ENCODE data around the gene SLC9A5. TPM values are rescaled to one million over a fixed set of nuclear protein-coding genes. Genes with fewer than 3 reads are reported as not detected.
A peak's percentile ranks its signal among the peaks of the same experiment; 100 is the strongest.

Gene SLC9A5
- total RNA-seq, 1 donor from 2014 or later: 13.5 TPM

GRCh38 chr16:67263201-67263600 lies 14.4 kb downstream of the SLC9A5 start:
- Histone ChIP-seq H3K27me3 (no peaks in the 10 kb centered on the region), H3K9me3 (no peaks in the 10 kb centered on the region), H3K27ac (no peak overlapping the region), H3K36me3 (no peaks in the 10 kb centered on the region), H3K4me3 (no peak overlapping the region), H3K4me1 (no peaks in the 10 kb centered on the region)
- intact Hi-C loops (cut with DNase I): no loop called here
- TF ChIP-seq CTCF (IDR thresholded peaks at IDR 0.05): no peak
- no peak for DNase-seq (ENCODE audit: low spot score in 2 of 2)

DNA sequence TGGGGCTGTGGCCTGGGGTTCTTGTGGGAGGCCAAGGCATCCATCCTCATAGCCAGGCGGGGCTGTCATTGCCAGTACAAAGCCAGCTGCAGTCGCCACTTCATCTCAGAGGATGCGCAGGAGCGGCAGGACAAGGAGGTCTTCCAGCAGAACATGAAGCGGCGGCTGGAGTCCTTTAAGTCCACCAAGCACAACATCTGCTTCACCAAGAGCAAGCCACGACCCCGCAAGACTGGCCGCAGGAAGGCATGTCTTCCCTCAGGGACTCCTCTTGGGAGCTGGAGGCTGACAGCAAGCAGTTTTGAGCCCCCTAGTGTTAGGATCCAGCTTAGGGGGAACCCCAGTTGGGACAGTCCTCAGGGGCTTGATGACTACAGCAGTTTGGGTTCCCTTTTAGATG lies 15.5 kb downstream of the SLC9A5 start:
- TF ChIP-seq CTCF (IDR thresholded peaks at IDR 0.05): no peak
- no peak overlapping the region for H3K4me3 ChIP-seq
- H3K4me1 ChIP-seq: no peaks in the 10 kb centered on the region
- no peaks in the 10 kb centered on the region for H3K27me3 ChIP-seq
- H3K9me3 ChIP-seq: no peaks in the 10 kb centered on the region
- H3K27ac ChIP-seq: no peak overlapping the region
- no peaks in the 10 kb centered on the region for H3K36me3 ChIP-seq
- DNase-seq (ENCODE audit: low spot score in 2 of 2): no peak
- intact Hi-C loops (cut with DNase I): no loop called here

DNA sequence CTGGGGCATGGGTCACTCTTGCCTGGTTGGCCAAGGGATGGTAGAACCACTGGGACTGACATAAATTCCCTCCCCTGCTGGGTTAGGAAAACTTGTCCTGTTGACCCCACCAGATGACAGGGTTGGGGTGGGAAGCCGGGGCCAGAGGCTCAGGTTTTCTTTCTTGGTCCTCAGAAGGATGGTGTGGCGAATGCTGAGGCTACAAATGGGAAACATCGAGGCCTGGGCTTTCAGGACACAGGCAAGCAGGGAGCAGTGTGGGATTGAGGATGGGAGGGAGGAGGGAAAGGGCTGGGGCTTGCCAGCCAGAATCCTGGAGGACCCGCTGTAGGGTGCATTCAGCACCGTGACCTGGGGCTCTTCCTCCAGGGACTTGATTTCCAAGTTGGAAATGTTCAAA lies 16.1 kb downstream of the SLC9A5 start:
- no peaks in the 10 kb centered on the region for H3K36me3 ChIP-seq
- H3K27me3 ChIP-seq: no peaks in the 10 kb centered on the region
- no peaks in the 10 kb centered on the region for H3K9me3 ChIP-seq
- H3K4me1 ChIP-seq: no peaks in the 10 kb centered on the region
- H3K27ac ChIP-seq: no peak overlapping the region
- no peak overlapping the region for H3K4me3 ChIP-seq
- intact Hi-C loops (cut with DNase I): no loop called here
- DNase-seq (ENCODE audit: low spot score in 2 of 2): no peak
- no peak for TF ChIP-seq CTCF (IDR thresholded peaks at IDR 0.05)

DNA sequence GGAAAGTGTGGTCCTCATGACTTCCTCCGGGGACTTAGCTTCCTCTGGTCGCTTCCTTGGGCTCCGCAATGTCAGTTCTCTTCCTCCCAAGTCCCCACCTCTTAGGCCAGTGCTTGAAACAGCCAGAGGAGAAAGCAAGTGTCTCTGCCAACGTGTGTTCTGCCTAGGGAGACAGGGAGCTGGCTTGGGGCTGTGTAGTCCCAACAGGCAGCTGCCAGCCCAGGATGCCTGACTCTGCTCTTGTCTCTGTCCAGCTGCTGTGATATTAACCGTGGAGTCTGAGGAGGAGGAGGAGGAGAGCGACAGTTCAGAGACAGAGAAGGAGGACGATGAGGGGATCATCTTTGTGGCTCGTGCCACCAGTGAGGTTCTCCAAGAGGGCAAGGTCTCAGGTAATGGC lies 17.1 kb downstream of the SLC9A5 start:
- no peaks in the 10 kb centered on the region for H3K27me3 ChIP-seq
- intact Hi-C loops (cut with DNase I): no loop called here
- no peak for DNase-seq (ENCODE audit: low spot score in 2 of 2)

DNA sequence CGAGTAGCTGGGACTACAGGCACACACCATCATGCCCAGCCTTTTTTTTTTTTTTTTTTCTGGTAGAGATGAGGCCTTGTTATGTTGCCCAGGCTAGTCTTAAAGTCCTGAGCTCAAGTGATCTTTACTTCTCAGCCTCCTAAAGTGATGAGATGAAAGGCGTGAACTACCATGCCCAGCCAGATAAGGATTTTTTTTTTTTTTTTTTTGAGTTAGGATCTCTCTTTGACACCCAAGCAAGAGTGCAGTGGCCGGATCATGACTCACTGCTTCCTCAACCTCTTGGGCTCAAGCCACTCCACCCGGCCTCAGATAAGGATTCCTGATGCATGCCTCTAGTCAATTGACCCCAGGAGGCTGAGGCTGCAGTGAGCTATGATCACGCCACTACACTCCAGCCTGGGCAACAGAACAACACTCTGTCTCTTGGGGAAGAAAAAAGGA lies 19.4 kb downstream of the SLC9A5 start:
- intact Hi-C loops (cut with DNase I): no loop called here
- Histone ChIP-seq H3K27me3 (no peaks in the 10 kb centered on the region), H3K36me3 (no peaks in the 10 kb centered on the region), H3K4me3 (no peak overlapping the region), H3K9me3 (no peaks in the 10 kb centered on the region), H3K4me1 (no peaks in the 10 kb centered on the region), H3K27ac (no peak overlapping the region)
- TF ChIP-seq CTCF (IDR thresholded peaks at IDR 0.05): no peak
- DNase-seq (ENCODE audit: low spot score in 2 of 2): peak in 1 of 2 donors; percentile 84

More for the DNA sequence above, 17.1 kb downstream of the SLC9A5 start:
- TF ChIP-seq CTCF (IDR thresholded peaks at IDR 0.05): no peak
- H3K4me1 ChIP-seq: no peaks in the 10 kb centered on the region
- no peak overlapping the region for H3K27ac ChIP-seq
- H3K4me3 ChIP-seq: no peak overlapping the region
- no peaks in the 10 kb centered on the region for H3K9me3 ChIP-seq
- H3K36me3 ChIP-seq: no peaks in the 10 kb centered on the region

DNA sequence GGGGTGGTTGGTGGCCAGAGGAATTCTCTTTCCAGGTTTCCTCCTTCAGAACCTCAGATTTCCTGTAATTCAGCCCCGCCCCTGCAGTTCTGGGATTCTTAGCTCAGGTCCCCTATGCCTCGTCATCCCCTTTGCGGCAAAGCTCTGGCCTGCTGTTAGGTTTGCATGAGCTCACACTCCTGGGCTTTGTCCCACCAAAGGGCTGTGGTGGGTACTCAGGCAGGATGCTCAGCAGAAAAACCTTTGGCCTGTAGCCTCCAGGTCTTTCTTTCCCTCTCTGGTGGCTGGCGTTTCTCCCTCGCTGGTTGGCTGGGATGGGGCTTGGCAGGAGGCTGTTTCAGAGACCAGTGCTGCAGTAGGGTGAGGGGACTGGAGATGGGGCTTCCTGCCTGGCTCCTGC lies 21.0 kb downstream of the SLC9A5 start:
- no peaks in the 10 kb centered on the region for H3K27me3 ChIP-seq
- H3K9me3 ChIP-seq: no peaks in the 10 kb centered on the region
- intact Hi-C loops (cut with DNase I): no loop called here
- no peak overlapping the region for H3K27ac ChIP-seq
- no peak overlapping the region for H3K4me3 ChIP-seq
- DNase-seq (ENCODE audit: low spot score in 2 of 2): no peak
- no peak for TF ChIP-seq CTCF (IDR thresholded peaks at IDR 0.05)
- no peaks in the 10 kb centered on the region for H3K36me3 ChIP-seq
- H3K4me1 ChIP-seq: no peaks in the 10 kb centered on the region
